Measurements from ENCODE around the gene LGALS13.

GRCh38 chr19:39637891-39638290, 35.6 kb downstream of the LGALS13 start:
- TF ChIP-seq CTCF (IDR thresholded peaks at IDR 0.05) (no peak), POLR2A (IDR thresholded peaks at IDR 0.05) (no peak)
